Neural cell (in vitro differentiated cells): ENCODE data around the gene FOXL3.

Source experiments
- CTCF ChIP-seq: fragments of 450-650 bp; IDR thresholded peaks from 2 replicates; pipeline ENCODE4 v1.5.1; 2014; ENCODE audit warnings: antibody characterized with exemption, mild to moderate bottlenecking, moderate library complexity; ENCODE audit not compliant: poor library complexity, severe bottlenecking
- EZH2 ChIP-seq: fragments of 200-600, 300-800 bp; shearing (Covaris generic), sonication (generic); IDR thresholded peaks from 2 replicates; pipeline ENCODE4 v1.6.1; 2014; ENCODE audit warnings: antibody characterized with exemption, low read length, borderline replicate concordance, mild to moderate bottlenecking; ENCODE audit not compliant: insufficient read depth, poor library complexity, severe bottlenecking
- POLR2AphosphoS5 ChIP-seq: IDR thresholded peaks from 2 replicates; pipeline ENCODE4 v1.6.1; 2012
- TAF1 ChIP-seq: IDR thresholded peaks from 2 replicates; pipeline ENCODE4 v1.6.1; 2012; ENCODE audit warnings: low read depth

DNA sequence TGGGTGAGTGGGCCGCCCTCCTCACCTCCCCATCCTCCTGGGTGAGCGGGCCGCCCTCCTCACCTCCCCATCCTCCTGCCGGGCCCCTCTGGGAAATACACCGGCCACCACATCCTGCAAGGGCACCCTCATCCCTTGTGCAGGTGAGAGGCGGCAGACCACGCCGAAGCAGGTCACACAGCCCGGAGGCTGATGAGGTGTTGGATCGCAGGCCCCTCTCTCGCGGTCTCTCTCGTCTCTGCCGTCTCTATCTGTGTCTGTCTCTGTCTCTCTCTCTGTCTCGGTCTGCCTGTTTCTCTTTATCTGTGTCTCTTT, 30.8 kb upstream of the FOXL3 start:
- TF ChIP-seq CTCF (no peak), POLR2AphosphoS5 (no peak), TAF1 (no peak), EZH2 (no peak)
